Lung (tissue), 12 donors: ENCODE measurements around the gene ANO9. TPM values are rescaled to one million over a fixed set of nuclear protein-coding genes. Genes with fewer than 3 reads are reported as not detected.

ENCODE experiments used
- ATAC-seq: fragments of 200-7000 bp; cut with Tn5 transposase; one replicate; pipeline ENCODE4 v1.9.1; 2020; ENCODE audit warnings: moderate number of reproducible peaks; ENCODE audit not compliant: insufficient read depth, low FRiP score
- DNase-seq, 3 donors: peaks; one replicate each; pipeline ENCODE4 v3.0.0-alpha.2; 2013 to 2017
- H3K27ac ChIP-seq, 2 donors: one replicate each; pipeline ENCODE4 v1.5.1; 2013; ENCODE audit warnings: mild to moderate bottlenecking in 2 of 2, moderate library complexity in 2 of 2, control low read depth in 1 of 2, inconsistent platforms in 1 of 2, low read depth in 1 of 2, low read length in 1 of 2
- H3K27me3 ChIP-seq, 3 donors: one replicate each; pipeline ENCODE4 v1.5.1; 2013; ENCODE audit warnings: low read length in 2 of 3; ENCODE audit not compliant: control insufficient read depth in 3 of 3, insufficient read depth in 3 of 3
- H3K36me3 ChIP-seq, 4 donors: one replicate each; pipeline ENCODE4 v1.5.1; 2013; ENCODE audit warnings: low read length in 4 of 4, mild to moderate bottlenecking in 1 of 4, moderate library complexity in 1 of 4; ENCODE audit not compliant: control insufficient read depth in 4 of 4, insufficient read depth in 4 of 4
- H3K4me1 ChIP-seq, 5 donors: one replicate each; pipeline ENCODE4 v1.5.1; 2013; ENCODE audit warnings: low read length in 5 of 5, mild to moderate bottlenecking in 2 of 5, moderate library complexity in 1 of 5; ENCODE audit not compliant: control insufficient read depth in 5 of 5, insufficient read depth in 5 of 5
- H3K4me3 ChIP-seq: one replicate; pipeline ENCODE4 v1.5.1; 2013; ENCODE audit warnings: mild to moderate bottlenecking, control low read depth, moderate library complexity
- H3K9ac ChIP-seq, 2 donors: one replicate each; pipeline ENCODE4 v1.5.1; 2013; ENCODE audit warnings: low read length in 2 of 2, control low read depth in 1 of 2; ENCODE audit not compliant: insufficient read depth in 1 of 2
- H3K9me3 ChIP-seq, 4 donors: one replicate each; pipeline ENCODE4 v1.5.1; 2013; ENCODE audit warnings: low read length in 3 of 4, mild to moderate bottlenecking in 1 of 4, moderate library complexity in 1 of 4; ENCODE audit not compliant: control insufficient read depth in 4 of 4, insufficient read depth in 3 of 4
- WGBS, 2 donors: extraction: QIAGEN DNeasy Blood & Tissue Kit; methylation state at CpG; one replicate each; pipeline ENCODE4 v1.1.7; 2013; 5-methylcytosine and 5-hydroxymethylcytosine counted together
- polyA plus RNA-seq, 2 donors: library from polyadenylated mRNA; stranded (reverse); fragments of 200-250 nt; gene quantifications; one replicate each; pipeline ENCODE4 v1.2.1, GENCODE V29; 2013
- total RNA-seq, 2 donors: library from RNA; depleted of rRNA in 1 of 2; stranded (reverse); fragments of >200 nt in 1 of 2; gene quantifications; one replicate each; pipeline ENCODE4 v1.2.1, GENCODE V29; 2014 to 2021
- TF ChIP-seq, protein P1 (sequence below): IDR thresholded peaks from 2 replicates; pipeline ENCODE4 v1.5.1; 2012; ENCODE audit warnings: mild to moderate bottlenecking; ENCODE audit errors: control extremely low read depth, extremely low read depth
- donor health status: control.
- donor health status: control.
- donor health status: Bipolar disorder and iron deficiency.
- donor health status: healthy.
- donor health status: DM: yes; HTN: yes; CAD: no.

ANO9 gene
- total and polyA plus RNA-seq, 4 donors = 5.8 to 18.6 (median 13.2) TPM

DNA sequence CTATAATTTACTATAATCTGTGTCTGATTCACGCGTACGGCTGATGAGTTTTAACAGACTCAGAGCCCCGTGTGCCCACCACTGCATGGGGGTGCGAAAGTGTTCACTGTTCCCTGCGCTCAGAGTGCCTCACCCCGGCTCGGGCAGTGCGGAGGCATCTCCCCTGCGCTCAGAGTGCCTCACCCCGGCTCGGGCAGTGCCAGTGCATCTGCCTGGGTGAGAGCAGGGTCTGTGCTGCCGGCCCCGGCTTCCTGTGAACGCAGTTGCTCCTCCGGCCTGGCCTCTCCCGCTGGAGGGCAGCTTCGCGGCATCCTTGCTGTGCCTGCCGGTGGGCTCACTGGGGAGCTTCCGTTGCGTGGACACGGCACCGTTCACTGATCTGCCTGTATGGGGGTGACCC lies 22.5 kb upstream of the ANO9 start:
- TF ChIP-seq, protein P1, sequence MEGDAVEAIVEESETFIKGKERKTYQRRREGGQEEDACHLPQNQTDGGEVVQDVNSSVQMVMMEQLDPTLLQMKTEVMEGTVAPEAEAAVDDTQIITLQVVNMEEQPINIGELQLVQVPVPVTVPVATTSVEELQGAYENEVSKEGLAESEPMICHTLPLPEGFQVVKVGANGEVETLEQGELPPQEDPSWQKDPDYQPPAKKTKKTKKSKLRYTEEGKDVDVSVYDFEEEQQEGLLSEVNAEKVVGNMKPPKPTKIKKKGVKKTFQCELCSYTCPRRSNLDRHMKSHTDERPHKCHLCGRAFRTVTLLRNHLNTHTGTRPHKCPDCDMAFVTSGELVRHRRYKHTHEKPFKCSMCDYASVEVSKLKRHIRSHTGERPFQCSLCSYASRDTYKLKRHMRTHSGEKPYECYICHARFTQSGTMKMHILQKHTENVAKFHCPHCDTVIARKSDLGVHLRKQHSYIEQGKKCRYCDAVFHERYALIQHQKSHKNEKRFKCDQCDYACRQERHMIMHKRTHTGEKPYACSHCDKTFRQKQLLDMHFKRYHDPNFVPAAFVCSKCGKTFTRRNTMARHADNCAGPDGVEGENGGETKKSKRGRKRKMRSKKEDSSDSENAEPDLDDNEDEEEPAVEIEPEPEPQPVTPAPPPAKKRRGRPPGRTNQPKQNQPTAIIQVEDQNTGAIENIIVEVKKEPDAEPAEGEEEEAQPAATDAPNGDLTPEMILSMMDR = no peak
- H3K27me3 ChIP-seq = no peaks in the 10 kb centered on the region
- peaks cover 0 to 12% (median 3%) of the 10 kb centered on the region in 4 donors for H3K36me3 ChIP-seq
- H3K9ac ChIP-seq = no peak overlapping the region
- H3K4me3 ChIP-seq = no peak overlapping the region
- WGBS, 2 donors = 94 to 96% methylated on average over 23 to 24 of the region's 24 CpGs
- no peak for DNase-seq
- H3K4me1 ChIP-seq = peaks cover 0 to 6% (median 4%) of the 10 kb centered on the region in 5 donors
- H3K27ac ChIP-seq = no peak overlapping the region
- ATAC-seq = no peak
- H3K9me3 ChIP-seq = no peaks in the 10 kb centered on the region

DNA sequence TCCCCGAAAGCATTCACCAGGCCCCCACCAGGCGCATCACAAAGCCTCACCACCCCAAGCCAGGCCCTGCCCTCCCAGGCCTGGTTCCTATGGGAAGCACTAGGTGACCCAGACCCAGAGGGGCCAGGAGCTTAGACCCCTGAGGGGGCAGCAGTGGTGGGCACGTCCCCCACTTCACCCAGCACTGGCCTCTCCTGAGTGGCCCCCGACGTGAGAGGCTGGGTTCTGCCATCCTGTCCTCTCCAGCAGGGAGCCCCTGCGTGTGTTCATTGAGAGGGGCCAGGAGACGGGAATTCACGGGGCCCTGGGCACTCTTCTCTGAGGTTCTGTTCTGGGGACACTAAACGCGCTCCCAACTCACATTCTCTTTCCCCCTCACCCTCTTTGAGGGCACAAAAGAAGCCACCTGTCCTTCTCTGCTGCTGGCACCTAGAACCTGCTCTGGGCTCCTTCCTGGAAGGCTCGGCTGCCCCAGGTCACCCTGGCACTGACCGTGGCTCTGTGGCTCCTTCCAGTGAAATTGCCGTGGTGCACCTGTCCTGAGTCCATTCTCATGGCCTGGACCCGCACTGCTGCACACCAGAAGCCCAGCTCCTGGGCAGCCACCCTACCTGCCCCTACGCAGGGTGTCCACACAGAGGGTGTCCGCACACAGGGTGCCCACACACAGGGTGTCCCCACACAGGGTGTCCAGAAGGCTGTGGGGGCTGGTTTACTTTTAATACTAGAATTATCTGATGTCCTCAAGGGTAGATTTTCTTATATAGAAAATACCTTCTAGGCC lies 20.5 kb upstream of the ANO9 start:
- H3K9ac ChIP-seq = no peak overlapping the region
- TF ChIP-seq, protein P1 = no peak
- H3K4me1 ChIP-seq = peaks cover 0 to 2% (median 0%) of the 10 kb centered on the region in 5 donors
- H3K9me3 ChIP-seq = no peaks in the 10 kb centered on the region
- H3K27ac ChIP-seq = no peak overlapping the region
- H3K27me3 ChIP-seq = no peaks in the 10 kb centered on the region
- H3K36me3 ChIP-seq = peaks cover 0 to 12% (median 4%) of the 10 kb centered on the region in 4 donors
- WGBS, 2 donors = 93 to 99% methylated on average over 14 to 16 of the region's 16 CpGs
- H3K4me3 ChIP-seq = no peak overlapping the region
- no peak for ATAC-seq
- DNase-seq = no peak

DNA sequence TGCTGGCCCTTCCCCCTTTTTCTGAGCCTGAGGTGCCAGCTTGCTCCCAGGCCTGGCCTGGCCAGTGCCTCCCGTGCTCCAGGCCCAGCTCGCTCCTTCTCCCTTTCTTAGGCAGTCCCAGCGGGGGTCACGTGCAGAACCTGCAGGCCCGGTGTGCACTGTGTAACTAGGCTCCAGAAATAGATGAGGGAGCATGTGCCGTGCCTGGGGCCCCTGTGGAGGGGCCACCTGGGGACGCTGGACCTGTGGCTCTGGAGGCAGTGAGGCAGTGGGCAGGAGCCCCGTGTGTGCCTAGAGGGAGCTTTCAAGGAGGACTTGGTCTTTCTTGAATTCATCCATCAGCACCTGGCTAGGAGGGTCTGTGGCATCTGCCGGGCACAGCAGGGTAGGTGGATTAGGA lies 19.8 kb upstream of the ANO9 start:
- TF ChIP-seq, protein P1 = no peak
- no peaks in the 10 kb centered on the region for H3K27me3 ChIP-seq
- ATAC-seq = no peak
- no peak for DNase-seq
- H3K9ac ChIP-seq = no peak overlapping the region
- H3K27ac ChIP-seq = peak overlapping the region in 1 of 2 donors; percentile 34
- WGBS, 2 donors = 90 to 93% methylated on average over 9 of the region's 9 CpGs
- H3K9me3 ChIP-seq = no peaks in the 10 kb centered on the region
- H3K4me1 ChIP-seq = peaks cover 0 to 2% (median 0%) of the 10 kb centered on the region in 5 donors
- H3K4me3 ChIP-seq = no peak overlapping the region
- peaks cover 0 to 14% (median 4%) of the 10 kb centered on the region in 4 donors for H3K36me3 ChIP-seq
